NCI-H2227 (cell line): ENCODE data around the gene RAB3IL1.
"Not testable (repeated sequence)": the region's sequence is repeated elsewhere in the genome, so short reads cannot be mapped to it uniquely, and the experiment has no call there.

Experiments used
- DNase-seq: peaks from one replicate; lab custom pipeline; 2025; ENCODE audit not compliant: unreplicated experiment; lab: John Stamatoyannopoulos, UW

The RAB3IL1 gene

GRCh38 chr11:61887839-61888494 lies 29.4 kb downstream of the RAB3IL1 start:
- no peak for DNase-seq

GRCh38 chr11:61886643-61887042 lies 30.7 kb downstream of the RAB3IL1 start:
- no peak for DNase-seq

- DNase-seq, result no peak
Observed at GRCh38 chr11:61885784-61886580, 31.4 kb downstream of the RAB3IL1 start.

- peak; percentile 70 for DNase-seq
Observed at GRCh38 chr11:61885166-61885778, 32.1 kb downstream of the RAB3IL1 start.

GRCh38 chr11:61883947-61884346 lies 33.4 kb downstream of the RAB3IL1 start:
- no peak for DNase-seq

GRCh38 chr11:61883327-61883726 lies 34.0 kb downstream of the RAB3IL1 start:
- DNase-seq, result no peak

GRCh38 chr11:61882879-61883278 lies 34.5 kb downstream of the RAB3IL1 start:
- no peak for DNase-seq

GRCh38 chr11:61882267-61882666 lies 35.1 kb downstream of the RAB3IL1 start:
- not testable (repeated sequence) for DNase-seq

- DNase-seq, result no peak
Observed at GRCh38 chr11:61881397-61881796, 36.0 kb downstream of the RAB3IL1 start.

- DNase-seq, result no peak
Observed at GRCh38 chr11:61880454-61880853, 36.9 kb downstream of the RAB3IL1 start.

- DNase-seq, result no peak
Observed at GRCh38 chr11:61880031-61880430, 37.3 kb downstream of the RAB3IL1 start.

- no peak for DNase-seq
Observed at GRCh38 chr11:61879152-61879551, 38.2 kb downstream of the RAB3IL1 start.

GRCh38 chr11:61875698-61876097 lies 41.7 kb downstream of the RAB3IL1 start:
- DNase-seq, result no peak

- DNase-seq, result no peak
Observed at GRCh38 chr11:61874853-61875252, 42.5 kb downstream of the RAB3IL1 start.

GRCh38 chr11:61874377-61874809 lies 43.0 kb downstream of the RAB3IL1 start:
- DNase-seq, result no peak

GRCh38 chr11:61873588-61874376 lies 43.6 kb downstream of the RAB3IL1 start:
- DNase-seq, result no peak

- no peak for DNase-seq
Observed at GRCh38 chr11:61872935-61873565, 44.3 kb downstream of the RAB3IL1 start.

GRCh38 chr11:61871158-61871597 lies 46.2 kb downstream of the RAB3IL1 start:
- DNase-seq, result peak; percentile 89

GRCh38 chr11:61870541-61871031 lies 46.8 kb downstream of the RAB3IL1 start:
- DNase-seq, result no peak

GRCh38 chr11:61869708-61870451 lies 47.5 kb downstream of the RAB3IL1 start:
- DNase-seq, result no peak
